Panc1 (cell line): Measurements from ENCODE around the gene TMEM248. TPM values are rescaled to one million over a fixed set of nuclear protein-coding genes. Genes with fewer than 3 reads are reported as not detected.

Experiments used
- ATAC-seq: fragments of 200-7000 bp; cut with Tn5 transposase; 2 replicates; pipeline ENCODE4 v1.9.1; 2020; ENCODE audit warnings: mild to moderate bottlenecking, moderate library complexity
- BruUV-seq: library from RNA; stranded (reverse); fragments of 400-500 nt; replicated peaks from 2 replicates; lab custom pipeline; 2021; lab: Mats Ljungman, UMichigan
- CTCF ChIA-PET: fragments of 300-600 bp; sonication (Branson Sonifier 250); formaldehyde crosslinking; loops from one replicate; lab custom pipeline; 2022; ENCODE audit warnings: antibody characterized with exemption; lab: Charles Lee
- POLR2A ChIA-PET: fragments of 300-600 bp; sonication (Branson Sonifier 250); formaldehyde crosslinking; loops from one replicate; lab custom pipeline; 2022; ENCODE audit warnings: antibody characterized with exemption; lab: Charles Lee
- DNase-seq: peaks from one replicate; pipeline ENCODE4 v3.0.0-alpha.2; 2010; ENCODE audit warnings: low read depth, low spot score
- H3K27ac ChIP-seq: 2 replicates; pipeline ENCODE4 v1.5.1; 2011; ENCODE audit warnings: mild to moderate bottlenecking, low read length, inconsistent platforms
- H3K27me3 ChIP-seq: fragments of 200-500 bp; sonication (Bioruptor generic); 2 replicates; pipeline ENCODE4 v1.6.0; 2014; ENCODE audit warnings: low read length, inconsistent platforms; ENCODE audit not compliant: control insufficient read depth, insufficient read depth
- H3K36me3 ChIP-seq: fragments of 200-500 bp; sonication (Bioruptor generic); 2 replicates; pipeline ENCODE4 v1.5.1; 2014; ENCODE audit warnings: inconsistent platforms, mild to moderate bottlenecking, low read length, moderate library complexity; ENCODE audit not compliant: control insufficient read depth, insufficient read depth
- H3K4me1 ChIP-seq: 2 replicates; pipeline ENCODE4 v1.5.1; 2011; ENCODE audit warnings: inconsistent platforms, mild to moderate bottlenecking, low read length, moderate library complexity; ENCODE audit not compliant: control insufficient read depth, insufficient read depth
- H3K4me3 ChIP-seq, 2 experiments: 2 replicates each; pipeline ENCODE4 v1.5.1; 2011 to 2012; ENCODE audit warnings: low read depth in 2 of 2, low read length in 2 of 2, mild to moderate bottlenecking in 2 of 2, inconsistent platforms in 1 of 2, moderate library complexity in 1 of 2
- H3K9me3 ChIP-seq: fragments of 200-500 bp; sonication (Bioruptor generic); 2 replicates; pipeline ENCODE4 v1.5.1; 2014; ENCODE audit warnings: low read depth, mild to moderate bottlenecking, inconsistent platforms, low read length, moderate library complexity; ENCODE audit not compliant: control insufficient read depth, insufficient read depth
- CTCF ChIP-seq: fragments of 450-650 bp; IDR thresholded peaks from 2 replicates; pipeline ENCODE4 v1.5.1; 2017; ENCODE audit warnings: mild to moderate bottlenecking
- POLR2AphosphoS5 ChIP-seq: IDR thresholded peaks from 2 replicates; pipeline ENCODE4 v1.6.1; 2012; ENCODE audit warnings: mild to moderate bottlenecking, low read depth, low read length, moderate library complexity
- REST ChIP-seq, 2 experiments: IDR thresholded peaks; 2 replicates each; pipeline ENCODE4 v1.6.1; 2011 to 2012; ENCODE audit warnings: low read depth in 2 of 2, control low read depth in 1 of 2, low read length in 1 of 2, mild to moderate bottlenecking in 1 of 2, moderate library complexity in 1 of 2; ENCODE audit not compliant: insufficient read depth in 1 of 2
- SIN3A ChIP-seq: IDR thresholded peaks from 2 replicates; pipeline ENCODE4 v1.6.1; 2012; ENCODE audit warnings: low read depth, mild to moderate bottlenecking, low read length, moderate library complexity, borderline replicate concordance; ENCODE audit not compliant: insufficient read depth
- TCF7L2 ChIP-seq: IDR thresholded peaks from 2 replicates; pipeline ENCODE4 v1.6.1; 2011; ENCODE audit warnings: mild to moderate bottlenecking, low read depth, low read length, inconsistent platforms
- in situ Hi-C: cut with HindIII; loops from 2 replicates; pipeline ENCODE4 v1.10.0; 2016; ENCODE audit warnings: low sequenced_read_pairs, low pct_unique_long_range_greater_than_20kb
- intact Hi-C: fragments of 100-400 bp; cut with micrococcal nuclease; formaldehyde crosslinking; loops from one replicate; pipeline ENCODE4 v1.10.0; 2022; ENCODE audit not compliant: unreplicated experiment
- total RNA-seq: library from RNA; stranded (reverse); gene quantifications from one replicate; pipeline ENCODE4 v1.2.1, GENCODE V29; 2021; ENCODE audit not compliant: unreplicated experiment

TMEM248 gene
- total RNA-seq, 1 experiment from 2014 or later, result 176 TPM

DNA sequence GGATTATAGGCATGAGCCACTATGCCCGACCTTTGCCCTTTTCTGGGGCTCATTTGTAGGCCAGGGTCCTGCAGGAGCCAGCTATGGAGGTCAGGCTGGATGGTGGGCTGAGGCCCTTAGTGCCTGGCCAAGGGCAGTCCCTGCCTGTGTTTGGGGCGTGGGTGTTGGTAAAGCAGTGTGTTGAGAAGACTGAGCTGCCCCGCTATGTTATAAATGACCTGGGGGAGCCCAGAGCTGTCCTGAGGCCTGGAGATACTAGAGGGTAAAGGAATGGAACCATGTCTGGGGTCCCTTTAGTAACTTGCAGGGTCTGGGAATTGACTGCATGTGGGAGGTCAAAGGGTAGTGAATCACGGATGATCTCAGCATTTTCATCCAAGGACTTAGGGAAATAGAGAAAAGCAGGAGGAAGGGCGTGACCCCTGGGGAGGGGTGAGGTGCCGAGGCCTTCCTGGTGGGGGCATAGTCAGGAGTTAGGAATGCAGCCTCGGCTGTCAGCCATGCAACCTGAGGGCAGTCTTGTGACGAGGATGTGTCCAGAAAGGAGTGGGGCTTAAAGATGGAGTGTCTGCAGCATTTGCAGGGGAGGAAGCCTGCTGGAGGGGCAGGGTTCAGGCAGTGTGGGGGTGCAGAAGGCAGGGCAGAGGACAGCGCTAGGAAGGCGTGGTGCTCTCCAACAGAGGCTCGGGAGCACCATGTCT, 31.5 kb downstream of the TMEM248 start:
- peak; percentile 93 for ATAC-seq
- peaks cover 20% of the 10 kb centered on the region for H3K36me3 ChIP-seq
- no peak overlapping the region for H3K4me3 ChIP-seq
- TF ChIP-seq CTCF, result no peak
- TF ChIP-seq SIN3A, result no peak
- no peak for TF ChIP-seq POLR2AphosphoS5
- TF ChIP-seq REST (IDR thresholded peaks at IDR 0.05; ENCODE audit: insufficient read depth in 1 of 2, low read depth in 2 of 2, low read length in 1 of 2), result no peak
- TF ChIP-seq TCF7L2, result no peak
- no TSS peak for BruUV-seq
- intact Hi-C loops (no loop called here), in situ Hi-C loops (no loop called here)
- peak; percentile 91 for DNase-seq
- no peaks in the 10 kb centered on the region for H3K27me3 ChIP-seq
- H3K9me3 ChIP-seq, result no peaks in the 10 kb centered on the region
- CTCF ChIA-PET, result no interaction called here
- peaks cover 10% of the 10 kb centered on the region for H3K4me1 ChIP-seq
- POLR2A ChIA-PET, result interaction anchor here (0.6 kb wide), 1 partner anchor 56 kb away, joined by 3 read pairs; no protein-coding TSS in a partner anchor
- H3K27ac ChIP-seq, result peak overlapping the region; percentile 23; the same call in 1 of the 2 replicates

GRCh38 chr7:66953044-66953427, 32.0 kb downstream of the TMEM248 start:
- no TSS peak for BruUV-seq
- Histone ChIP-seq H3K9me3 (no peaks in the 10 kb centered on the region), H3K27me3 (no peaks in the 10 kb centered on the region), H3K27ac (no peak overlapping the region), H3K4me3 (no peak overlapping the region), H3K36me3 (peaks cover 20% of the 10 kb centered on the region), H3K4me1 (peaks cover 10% of the 10 kb centered on the region)
- no peak for DNase-seq
- intact Hi-C loops (no loop called here), in situ Hi-C loops (no loop called here)
- no peak for TF ChIP-seq SIN3A
- no peak for TF ChIP-seq CTCF
- TF ChIP-seq POLR2AphosphoS5, result no peak
- TF ChIP-seq REST (IDR thresholded peaks at IDR 0.05; ENCODE audit: insufficient read depth in 1 of 2, low read depth in 2 of 2, low read length in 1 of 2), result no peak
- no peak for TF ChIP-seq TCF7L2
- CTCF ChIA-PET, result no interaction called here
- no peak for ATAC-seq
- POLR2A ChIA-PET, result interaction anchor here (0.6 kb wide), 1 partner anchor 122 kb away, joined by 10 read pairs; no protein-coding TSS in a partner anchor
